Measurements from ENCODE around the gene MOSPD2. TPM values are rescaled to one million over a fixed set of nuclear protein-coding genes. Genes with fewer than 3 reads are reported as not detected.
A peak's percentile ranks its signal among the peaks of the same experiment; 100 is the strongest.

MOSPD2 gene
- total RNA-seq, 4 donors from 2014 or later: 20.2 to 33.4 (median 31.6) TPM

GRCh38 chrX:14927401-14927800, 54.2 kb downstream of the MOSPD2 start:
- no peak overlapping the region for H3K4me3 ChIP-seq
- no peak for DNase-seq (ENCODE audit: low spot score in 2 of 2)
- H3K4me1 ChIP-seq: peaks cover 0 to 6% (median 0%) of the 10 kb centered on the region in 4 donors
- 51 to 59% methylated on average over 5 of the region's 5 CpGs for WGBS, 2 donors
- H3K36me3 ChIP-seq: no peaks in the 10 kb centered on the region
- H3K27ac ChIP-seq: no peak overlapping the region
- no peak for TF ChIP-seq CTCF (IDR thresholded peaks at IDR 0.05)
- no peaks in the 10 kb centered on the region for H3K9me3 ChIP-seq
- H3K27me3 ChIP-seq: no peaks in the 10 kb centered on the region

GRCh38 chrX:14930663-14931062, 57.4 kb downstream of the MOSPD2 start:
- H3K36me3 ChIP-seq: no peaks in the 10 kb centered on the region
- no peak for TF ChIP-seq CTCF (IDR thresholded peaks at IDR 0.05)
- no peak for TF ChIP-seq EP300 (IDR thresholded peaks at IDR 0.05)
- TF ChIP-seq POLR2A (IDR thresholded peaks at IDR 0.05): no peak
- H3K4me1 ChIP-seq: peaks cover 0 to 6% (median 2%) of the 10 kb centered on the region in 4 donors
- H3K27ac ChIP-seq: no peak overlapping the region
- no peak overlapping the region for H3K4me3 ChIP-seq
- H3K9me3 ChIP-seq: no peaks in the 10 kb centered on the region
- H3K27me3 ChIP-seq: no peaks in the 10 kb centered on the region
- 29 to 44% methylated on average over 1 of the region's 1 CpG for WGBS, 2 donors
- DNase-seq (ENCODE audit: low spot score in 2 of 2): no peak

DNA sequence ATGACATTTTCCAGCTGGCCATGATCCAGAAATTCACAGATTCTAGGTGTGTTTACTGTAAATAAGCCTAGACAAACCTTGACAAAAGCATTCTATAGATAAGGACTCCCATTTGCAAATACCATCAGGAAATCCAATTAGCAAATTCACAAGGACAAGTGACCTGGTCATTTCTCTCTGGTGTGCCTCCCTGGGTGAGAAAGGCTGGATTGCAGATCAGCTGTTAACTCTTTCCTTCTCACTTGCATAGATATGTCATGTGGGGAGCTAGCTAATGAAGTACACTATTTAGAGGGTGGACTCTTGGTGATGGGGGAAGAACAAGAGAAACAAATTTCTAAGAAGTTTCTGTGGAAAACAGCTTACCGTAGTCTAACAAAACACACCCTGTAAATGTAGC, 58.9 kb downstream of the MOSPD2 start:
- no peaks in the 10 kb centered on the region for H3K9me3 ChIP-seq
- no peak overlapping the region for H3K27ac ChIP-seq
- no peaks in the 10 kb centered on the region for H3K36me3 ChIP-seq
- H3K4me3 ChIP-seq: no peak overlapping the region
- TF ChIP-seq CTCF (IDR thresholded peaks at IDR 0.05) (no peak), POLR2A (IDR thresholded peaks at IDR 0.05) (no peak), EP300 (IDR thresholded peaks at IDR 0.05) (no peak)
- WGBS, 2 donors: 42 to 59% methylated on average over 1 of the region's 1 CpG
- peaks cover 0 to 4% (median 0%) of the 10 kb centered on the region in 4 donors for H3K4me1 ChIP-seq
- no peak for DNase-seq (ENCODE audit: low spot score in 2 of 2)
- no peaks in the 10 kb centered on the region for H3K27me3 ChIP-seq

DNA sequence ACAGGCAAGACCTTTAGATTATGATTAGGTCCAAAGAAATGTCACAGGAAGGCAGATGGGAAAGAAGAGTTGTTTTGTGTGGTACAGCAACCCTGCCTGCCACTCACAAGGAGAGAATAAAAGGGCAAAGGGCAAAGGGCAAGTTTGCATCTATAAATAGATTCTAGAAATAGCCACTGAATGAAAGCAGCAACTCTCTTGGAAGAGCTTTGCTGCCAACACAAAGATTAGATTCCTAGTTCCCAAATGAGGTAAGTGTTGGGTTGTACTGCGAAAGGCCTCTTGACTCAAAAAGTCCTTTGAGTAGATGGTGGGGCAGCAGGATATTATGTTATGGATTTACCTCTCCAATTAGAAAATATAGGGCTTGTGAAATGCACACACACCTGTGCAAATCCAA, 61.2 kb downstream of the MOSPD2 start:
- no peaks in the 10 kb centered on the region for H3K9me3 ChIP-seq
- 20 to 43% methylated on average over 1 of the region's 1 CpG for WGBS, 2 donors
- H3K4me1 ChIP-seq: peaks cover 0 to 7% (median 0%) of the 10 kb centered on the region in 4 donors
- no peaks in the 10 kb centered on the region for H3K36me3 ChIP-seq
- no peak for TF ChIP-seq CTCF (IDR thresholded peaks at IDR 0.05)
- TF ChIP-seq POLR2A (IDR thresholded peaks at IDR 0.05): no peak
- TF ChIP-seq EP300 (IDR thresholded peaks at IDR 0.05): no peak
- no peak for DNase-seq (ENCODE audit: low spot score in 2 of 2)
- peak overlapping the region in 1 of 4 donors; percentile 28 for H3K27ac ChIP-seq
- H3K4me3 ChIP-seq: no peak overlapping the region
- H3K27me3 ChIP-seq: no peaks in the 10 kb centered on the region

GRCh38 chrX:14936561-14936960, 63.3 kb downstream of the MOSPD2 start:
- H3K4me3 ChIP-seq: no peak overlapping the region
- no peak for DNase-seq (ENCODE audit: low spot score in 2 of 2)
- 62 to 66% methylated on average over 5 of the region's 5 CpGs for WGBS, 2 donors

More at GRCh38 chrX:14936561-14936960, 63.3 kb downstream of the MOSPD2 start:
- no peaks in the 10 kb centered on the region for H3K36me3 ChIP-seq
- H3K9me3 ChIP-seq: no peaks in the 10 kb centered on the region
- no peak for TF ChIP-seq POLR2A (IDR thresholded peaks at IDR 0.05)
- TF ChIP-seq EP300 (IDR thresholded peaks at IDR 0.05): no peak
- no peak for TF ChIP-seq CTCF (IDR thresholded peaks at IDR 0.05)
- no peaks in the 10 kb centered on the region for H3K27me3 ChIP-seq
- H3K27ac ChIP-seq: peak overlapping the region in 2 of 4 donors; percentile 11 to 37
- H3K4me1 ChIP-seq: peaks cover 0 to 7% (median 3%) of the 10 kb centered on the region in 4 donors

Measured in tibial nerve (tissue), 4 donors.